Ovary (tissue), 9 donors: ENCODE results near the gene OR2AG1. TPM values are rescaled to one million over a fixed set of nuclear protein-coding genes. Genes with fewer than 3 reads are reported as not detected.

Source experiments
- DNase-seq, 5 donors: peaks; one replicate each; pipeline ENCODE4 v3.0.0-alpha.2; 2019 to 2020
- H3K27ac ChIP-seq, 2 donors: fragments of 200-600 bp; one replicate each; pipeline versions ENCODE4 v1.5.1 to v1.8.0; 2019 to 2022
- H3K27me3 ChIP-seq: fragments of 200-600 bp; one replicate; pipeline ENCODE4 v1.8.0; 2022
- H3K36me3 ChIP-seq: fragments of 200-600 bp; sonication (generic); one replicate; pipeline ENCODE4 v1.5.1; 2019
- H3K4me1 ChIP-seq: one replicate; pipeline ENCODE4 v1.8.1; 2013; ENCODE audit warnings: mild to moderate bottlenecking, moderate library complexity; ENCODE audit not compliant: insufficient read depth
- H3K4me3 ChIP-seq: fragments of 200-600 bp; sonication (generic); one replicate; pipeline ENCODE4 v1.5.1; 2017
- H3K9me3 ChIP-seq, 2 donors: fragments of 200-600 bp in 1 of 2; sonication (generic) in 1 of 2; one replicate each; pipeline versions ENCODE4 v1.5.1 to v1.8.1; 2013 to 2019; ENCODE audit warnings: mild to moderate bottlenecking in 1 of 2, moderate library complexity in 1 of 2
- CTCF ChIP-seq, 3 donors: fragments of 450-650 bp in 2 of 3; fragments of 200-600 bp in 1 of 3; IDR thresholded peaks; one replicate each; pipeline versions ENCODE4 v1.5.1 to v1.8.0; 2016 to 2022; ENCODE audit warnings: antibody characterized with exemption in 3 of 3, mild to moderate bottlenecking in 1 of 3
- EP300 ChIP-seq: sonication (generic); formaldehyde crosslinking; IDR thresholded peaks from one replicate; pipeline ENCODE4 v1.6.1; 2017; ENCODE audit warnings: antibody characterized with exemption
- POLR2A ChIP-seq: fragments of 450-650 bp; IDR thresholded peaks from one replicate; pipeline ENCODE4 v1.6.1; 2017; ENCODE audit warnings: antibody characterized with exemption, mild to moderate bottlenecking, moderate library complexity
- WGBS, 3 donors: extraction: QIAGEN DNeasy Blood & Tissue Kit in 1 of 3; methylation state at CpG; one replicate each; pipeline versions ENCODE4 v1.1.5 to v1.1.7; 2013 to 2017; 5-methylcytosine and 5-hydroxymethylcytosine counted together
- intact Hi-C, 4 donors: fragments of 100-400 bp; cut with DNase I; formaldehyde crosslinking; loops; one replicate each; pipeline versions ENCODE4 v1.11.0 to v1.15.1; 2022 to 2023
- polyA plus RNA-seq, 2 donors: library from polyadenylated mRNA; stranded (reverse); fragments of 200-250 nt in 1 of 2; fragments of 350-450 nt in 1 of 2; fragmentation: Illumina TruSeq in 1 of 2; extraction: RNeasy Lipid Tissue Mini Kit (QIAGEN cat#74804) in 1 of 2; gene quantifications; one replicate each; pipeline ENCODE4 v1.2.3, GENCODE V29; 2013 to 2014
- total RNA-seq, 7 donors: library from RNA; depleted of rRNA in 2 of 7; stranded (reverse); fragments of >200 nt in 2 of 7; fragmentation: NEBNext Ultra II Directional in 3 of 7; extraction: Animal tissue kit (Norgen Biotek cat#: 25700) in 3 of 7; gene quantifications; one replicate each; pipeline versions ENCODE4 v1.1.0 to v1.2.4, GENCODE V29; 2016 to 2023
- donor health status: DM: no; HTN: no; CAD: no; lungs with moderate emphysema.
- donor health status: DM: no; HTN: no; CAD: no.
- donor health status: Bipolar disorder and iron deficiency.
- donor health status: DM: yes; HTN: yes; CAD: no.
- donor health status: DM: no; HTN: no; CAD: no.
- donor health status: DM: yes; HTN: yes; CAD: no.

Gene OR2AG1
- total and polyA plus RNA-seq, 9 donors = not detected

- no peak for DNase-seq
- H3K9me3 ChIP-seq = no peaks in the 10 kb centered on the region
- intact Hi-C loops = no loop called here
- H3K36me3 ChIP-seq = no peaks in the 10 kb centered on the region
- TF ChIP-seq EP300 (no peak), CTCF (IDR thresholded peaks at IDR 0.05) (no peak), POLR2A (no peak)
- no peak overlapping the region for H3K27ac ChIP-seq
- no peak overlapping the region for H3K4me3 ChIP-seq
- no peaks in the 10 kb centered on the region for H3K4me1 ChIP-seq
- H3K27me3 ChIP-seq = no peaks in the 10 kb centered on the region
- 46 to 49% (median 49%) methylated on average over 5 of the region's 5 CpGs for WGBS, 3 donors
Measured at GRCh38 chr11:6824136-6824823, 41.5 kb downstream of the OR2AG1 start.

- 75 to 83% (median 82%) methylated on average over 7 of the region's 7 CpGs for WGBS, 3 donors
- H3K4me3 ChIP-seq = no peak overlapping the region
- intact Hi-C loops = no loop called here
- no peaks in the 10 kb centered on the region for H3K9me3 ChIP-seq
- no peaks in the 10 kb centered on the region for H3K36me3 ChIP-seq
- no peaks in the 10 kb centered on the region for H3K27me3 ChIP-seq
- no peak overlapping the region for H3K27ac ChIP-seq
- no peak for DNase-seq
- no peaks in the 10 kb centered on the region for H3K4me1 ChIP-seq
- no peak for TF ChIP-seq EP300
- no peak for TF ChIP-seq POLR2A
Measured at GRCh38 chr11:6825231-6825744, 42.5 kb downstream of the OR2AG1 start.

GRCh38 chr11:6828103-6828502 lies 45.3 kb downstream of the OR2AG1 start:
- intact Hi-C loops = no loop called here
- no peak for DNase-seq
- Histone ChIP-seq H3K27ac (no peak overlapping the region), H3K4me3 (no peak overlapping the region), H3K36me3 (no peaks in the 10 kb centered on the region), H3K9me3 (no peaks in the 10 kb centered on the region), H3K27me3 (no peaks in the 10 kb centered on the region), H3K4me1 (no peaks in the 10 kb centered on the region)
- TF ChIP-seq POLR2A (no peak), EP300 (no peak), CTCF (IDR thresholded peaks at IDR 0.05) (no peak)
- 73 to 94% (median 84%) methylated on average over 1 of the region's 1 CpG for WGBS, 3 donors

GRCh38 chr11:6833356-6833755 lies 50.5 kb downstream of the OR2AG1 start:
- H3K27me3 ChIP-seq = no peaks in the 10 kb centered on the region
- no peak overlapping the region for H3K27ac ChIP-seq
- H3K9me3 ChIP-seq = no peaks in the 10 kb centered on the region
- WGBS, 3 donors = 72 to 81% (median 77%) methylated on average over 6 of the region's 6 CpGs
- no peak overlapping the region for H3K4me3 ChIP-seq
- intact Hi-C loops = no loop called here
- H3K4me1 ChIP-seq = no peaks in the 10 kb centered on the region
- no peak for DNase-seq
- H3K36me3 ChIP-seq = no peaks in the 10 kb centered on the region
- TF ChIP-seq CTCF (IDR thresholded peaks at IDR 0.05) (no peak), POLR2A (no peak), EP300 (no peak)

- Histone ChIP-seq H3K36me3 (no peaks in the 10 kb centered on the region), H3K27ac (no peak overlapping the region), H3K4me3 (no peak overlapping the region), H3K9me3 (no peaks in the 10 kb centered on the region), H3K27me3 (no peaks in the 10 kb centered on the region), H3K4me1 (no peaks in the 10 kb centered on the region)
- no peak for DNase-seq
- TF ChIP-seq EP300 (no peak), CTCF (IDR thresholded peaks at IDR 0.05) (no peak), POLR2A (no peak)
- intact Hi-C loops = no loop called here
- 55 to 64% (median 61%) methylated on average over 1 of the region's 1 CpG for WGBS, 3 donors
Measured at GRCh38 chr11:6834021-6834420, 51.2 kb downstream of the OR2AG1 start.
